WTC11 (cell line): ENCODE results near the gene PLCL2. TPM values are rescaled to one million over a fixed set of nuclear protein-coding genes. Genes with fewer than 3 reads are reported as not detected.

Experiments used
- ATAC-seq: fragments of 200-7000 bp; cut with Tn5 transposase; 2 replicates; pipeline ENCODE4 v1.10.0; 2021; ENCODE audit warnings: mild to moderate bottlenecking, moderate library complexity
- CTCF ChIA-PET: fragments of 300-600 bp; sonication (Branson Sonifier 250); formaldehyde crosslinking; loops from one replicate; lab custom pipeline; 2021; ENCODE audit warnings: antibody characterized with exemption; lab: Charles Lee
- POLR2A ChIA-PET: fragments of 350-600 bp; sonication (Branson Sonifier 250); formaldehyde crosslinking; loops from one replicate; lab custom pipeline; 2021; ENCODE audit warnings: antibody characterized with exemption; lab: Charles Lee
- DNase-seq: peaks from one replicate; pipeline ENCODE4 v3.0.0; 2021; ENCODE audit warnings: low spot score
- H3K27ac Mint-ChIP-seq: 2 replicates; pipeline ENCODE4 v1.8.0; 2021; ENCODE audit warnings: mixed read lengths
- H3K27me3 Mint-ChIP-seq: 2 replicates; pipeline ENCODE4 v1.8.0; 2021; ENCODE audit warnings: low read depth, mild to moderate bottlenecking, moderate library complexity, mixed read lengths
- H3K36me3 Mint-ChIP-seq: 2 replicates; pipeline ENCODE4 v1.8.0; 2021; ENCODE audit warnings: mixed read lengths
- H3K4me1 Mint-ChIP-seq: 2 replicates; pipeline ENCODE4 v1.8.0; 2022; ENCODE audit warnings: mixed read lengths
- H3K4me3 Mint-ChIP-seq: 2 replicates; pipeline ENCODE4 v1.8.0; 2021; ENCODE audit warnings: mild to moderate bottlenecking, moderate library complexity, mixed read lengths
- H3K9me3 Mint-ChIP-seq: 2 replicates; pipeline ENCODE4 v1.8.0; 2021; ENCODE audit warnings: mixed read lengths
- ARID4B ChIP-seq: sonication (generic); formaldehyde crosslinking; IDR thresholded peaks from 2 replicates; pipeline ENCODE4 v1.8.0; 2023; ENCODE audit warnings: missing genetic modification reagents, mild to moderate bottlenecking, borderline replicate concordance
- CDX4 ChIP-seq: fragments of 250-450 bp; sonication (Bioruptor Pico); IDR thresholded peaks from 2 replicates; pipeline ENCODE4 v1.9.0; 2021; ENCODE audit warnings: moderate library complexity, mild to moderate bottlenecking, inconsistent platforms, borderline replicate concordance
- GRHL2 ChIP-seq: fragments of 250-450 bp; sonication (Bioruptor Pico); IDR thresholded peaks from 2 replicates; pipeline ENCODE4 v1.8.0; 2022; ENCODE audit warnings: mild to moderate bottlenecking, moderate library complexity; ENCODE audit not compliant: insufficient replicate concordance, severe bottlenecking
- ZNF121 ChIP-seq: sonication (generic); formaldehyde crosslinking; IDR thresholded peaks from 2 replicates; pipeline ENCODE4 v1.8.0; 2023; ENCODE audit warnings: missing genetic modification reagents
- ZNF416 ChIP-seq: fragments of 250-450 bp; sonication (Bioruptor Pico); IDR thresholded peaks from 2 replicates; pipeline ENCODE4 v1.9.0; 2021; ENCODE audit warnings: mild to moderate bottlenecking, inconsistent platforms
- ZNF423 ChIP-seq: fragments of 250-450 bp; sonication (Bioruptor Pico); IDR thresholded peaks from 2 replicates; pipeline ENCODE4 v2.1.2; 2022; ENCODE audit warnings: mild to moderate bottlenecking, moderate library complexity
- ZNF532 ChIP-seq: fragments of 250-450 bp; sonication (Bioruptor Pico); IDR thresholded peaks from 2 replicates; pipeline ENCODE4 v1.9.0; 2021; ENCODE audit warnings: mild to moderate bottlenecking, borderline replicate concordance
- total RNA-seq: library from RNA; stranded (reverse); gene quantifications from 3 replicates; pipeline ENCODE4 v1.2.3, GENCODE V29; 2021
- TF ChIP-seq, protein P1 (sequence below): sonication (generic); formaldehyde crosslinking; IDR thresholded peaks from 2 replicates; pipeline ENCODE4 v1.8.1; 2023; ENCODE audit warnings: mild to moderate bottlenecking, missing genetic modification reagents, borderline replicate concordance
- TF ChIP-seq, protein P2 (sequence below): sonication (generic); formaldehyde crosslinking; IDR thresholded peaks from 2 replicates; pipeline ENCODE4 v1.8.1; 2022; ENCODE audit warnings: low read depth, mild to moderate bottlenecking, moderate library complexity, missing genetic modification reagents, borderline replicate concordance
- TF ChIP-seq, protein P3 (sequence below): sonication (generic); formaldehyde crosslinking; IDR thresholded peaks from 2 replicates; pipeline ENCODE4 v1.8.1; 2023; ENCODE audit warnings: mild to moderate bottlenecking, missing genetic modification reagents, moderate library complexity

Gene PLCL2
- total RNA-seq, 1 experiment from 2014 or later, result 11.8 TPM

GRCh38 chr3:16841041-16841753 is 43.6 kb upstream of the PLCL2 start (continued):
- TF ChIP-seq, protein P1, sequence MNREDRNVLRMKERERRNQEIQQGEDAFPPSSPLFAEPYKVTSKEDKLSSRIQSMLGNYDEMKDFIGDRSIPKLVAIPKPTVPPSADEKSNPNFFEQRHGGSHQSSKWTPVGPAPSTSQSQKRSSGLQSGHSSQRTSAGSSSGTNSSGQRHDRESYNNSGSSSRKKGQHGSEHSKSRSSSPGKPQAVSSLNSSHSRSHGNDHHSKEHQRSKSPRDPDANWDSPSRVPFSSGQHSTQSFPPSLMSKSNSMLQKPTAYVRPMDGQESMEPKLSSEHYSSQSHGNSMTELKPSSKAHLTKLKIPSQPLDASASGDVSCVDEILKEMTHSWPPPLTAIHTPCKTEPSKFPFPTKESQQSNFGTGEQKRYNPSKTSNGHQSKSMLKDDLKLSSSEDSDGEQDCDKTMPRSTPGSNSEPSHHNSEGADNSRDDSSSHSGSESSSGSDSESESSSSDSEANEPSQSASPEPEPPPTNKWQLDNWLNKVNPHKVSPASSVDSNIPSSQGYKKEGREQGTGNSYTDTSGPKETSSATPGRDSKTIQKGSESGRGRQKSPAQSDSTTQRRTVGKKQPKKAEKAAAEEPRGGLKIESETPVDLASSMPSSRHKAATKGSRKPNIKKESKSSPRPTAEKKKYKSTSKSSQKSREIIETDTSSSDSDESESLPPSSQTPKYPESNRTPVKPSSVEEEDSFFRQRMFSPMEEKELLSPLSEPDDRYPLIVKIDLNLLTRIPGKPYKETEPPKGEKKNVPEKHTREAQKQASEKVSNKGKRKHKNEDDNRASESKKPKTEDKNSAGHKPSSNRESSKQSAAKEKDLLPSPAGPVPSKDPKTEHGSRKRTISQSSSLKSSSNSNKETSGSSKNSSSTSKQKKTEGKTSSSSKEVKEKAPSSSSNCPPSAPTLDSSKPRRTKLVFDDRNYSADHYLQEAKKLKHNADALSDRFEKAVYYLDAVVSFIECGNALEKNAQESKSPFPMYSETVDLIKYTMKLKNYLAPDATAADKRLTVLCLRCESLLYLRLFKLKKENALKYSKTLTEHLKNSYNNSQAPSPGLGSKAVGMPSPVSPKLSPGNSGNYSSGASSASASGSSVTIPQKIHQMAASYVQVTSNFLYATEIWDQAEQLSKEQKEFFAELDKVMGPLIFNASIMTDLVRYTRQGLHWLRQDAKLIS (CRISPR knock-in tag), result no peak
- TF ChIP-seq, protein P2, sequence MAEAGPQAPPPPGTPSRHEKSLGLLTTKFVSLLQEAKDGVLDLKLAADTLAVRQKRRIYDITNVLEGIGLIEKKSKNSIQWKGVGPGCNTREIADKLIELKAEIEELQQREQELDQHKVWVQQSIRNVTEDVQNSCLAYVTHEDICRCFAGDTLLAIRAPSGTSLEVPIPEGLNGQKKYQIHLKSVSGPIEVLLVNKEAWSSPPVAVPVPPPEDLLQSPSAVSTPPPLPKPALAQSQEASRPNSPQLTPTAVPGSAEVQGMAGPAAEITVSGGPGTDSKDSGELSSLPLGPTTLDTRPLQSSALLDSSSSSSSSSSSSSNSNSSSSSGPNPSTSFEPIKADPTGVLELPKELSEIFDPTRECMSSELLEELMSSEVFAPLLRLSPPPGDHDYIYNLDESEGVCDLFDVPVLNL (CRISPR knock-in tag), result no peak
- TF ChIP-seq, protein P3, sequence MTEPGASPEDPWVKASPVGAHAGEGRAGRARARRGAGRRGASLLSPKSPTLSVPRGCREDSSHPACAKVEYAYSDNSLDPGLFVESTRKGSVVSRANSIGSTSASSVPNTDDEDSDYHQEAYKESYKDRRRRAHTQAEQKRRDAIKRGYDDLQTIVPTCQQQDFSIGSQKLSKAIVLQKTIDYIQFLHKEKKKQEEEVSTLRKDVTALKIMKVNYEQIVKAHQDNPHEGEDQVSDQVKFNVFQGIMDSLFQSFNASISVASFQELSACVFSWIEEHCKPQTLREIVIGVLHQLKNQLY, result no peak
- TF ChIP-seq GRHL2, result no peak
- no peak for TF ChIP-seq ZNF416 (CRISPR knock-in tag)
- TF ChIP-seq, all 79 proteins: peak for 0

DNA sequence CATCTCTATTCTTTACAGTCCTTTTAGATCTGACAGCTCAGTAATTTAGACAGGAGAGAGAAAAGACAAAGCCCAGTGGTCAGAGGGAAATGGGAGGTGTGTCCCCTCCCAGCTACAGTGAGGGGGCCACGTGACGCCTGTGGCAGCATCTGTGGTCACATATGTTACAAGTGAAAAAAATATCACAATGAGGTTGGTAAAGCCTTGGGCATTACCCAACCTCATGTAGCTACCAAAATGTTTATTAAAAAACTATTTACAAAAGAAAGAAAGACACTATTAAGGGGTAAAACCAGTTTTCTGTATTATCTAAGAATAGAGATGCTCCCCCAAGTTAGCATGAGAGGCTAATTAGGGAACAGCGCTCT is 42.9 kb upstream of the PLCL2 start:
- Mint-ChIP-seq H3K4me3 (no peak overlapping the region), H3K27ac (no peak overlapping the region), H3K27me3 (no peaks in the 10 kb centered on the region), H3K9me3 (no peaks in the 10 kb centered on the region), H3K36me3 (no peaks in the 10 kb centered on the region), H3K4me1 (peaks cover 47% of the 10 kb centered on the region)
- POLR2A ChIA-PET, result no interaction called here
- CTCF ChIA-PET, result interaction anchor here (2.6 to 3.3 kb wide), 2 partner anchors 14 to 42 kb away, joined by 10 to 14 read pairs; no protein-coding TSS in a partner anchor
- no peak for ATAC-seq
- TF ChIP-seq ARID4B (CRISPR knock-in tag), result no peak
- DNase-seq, result no peak

DNA sequence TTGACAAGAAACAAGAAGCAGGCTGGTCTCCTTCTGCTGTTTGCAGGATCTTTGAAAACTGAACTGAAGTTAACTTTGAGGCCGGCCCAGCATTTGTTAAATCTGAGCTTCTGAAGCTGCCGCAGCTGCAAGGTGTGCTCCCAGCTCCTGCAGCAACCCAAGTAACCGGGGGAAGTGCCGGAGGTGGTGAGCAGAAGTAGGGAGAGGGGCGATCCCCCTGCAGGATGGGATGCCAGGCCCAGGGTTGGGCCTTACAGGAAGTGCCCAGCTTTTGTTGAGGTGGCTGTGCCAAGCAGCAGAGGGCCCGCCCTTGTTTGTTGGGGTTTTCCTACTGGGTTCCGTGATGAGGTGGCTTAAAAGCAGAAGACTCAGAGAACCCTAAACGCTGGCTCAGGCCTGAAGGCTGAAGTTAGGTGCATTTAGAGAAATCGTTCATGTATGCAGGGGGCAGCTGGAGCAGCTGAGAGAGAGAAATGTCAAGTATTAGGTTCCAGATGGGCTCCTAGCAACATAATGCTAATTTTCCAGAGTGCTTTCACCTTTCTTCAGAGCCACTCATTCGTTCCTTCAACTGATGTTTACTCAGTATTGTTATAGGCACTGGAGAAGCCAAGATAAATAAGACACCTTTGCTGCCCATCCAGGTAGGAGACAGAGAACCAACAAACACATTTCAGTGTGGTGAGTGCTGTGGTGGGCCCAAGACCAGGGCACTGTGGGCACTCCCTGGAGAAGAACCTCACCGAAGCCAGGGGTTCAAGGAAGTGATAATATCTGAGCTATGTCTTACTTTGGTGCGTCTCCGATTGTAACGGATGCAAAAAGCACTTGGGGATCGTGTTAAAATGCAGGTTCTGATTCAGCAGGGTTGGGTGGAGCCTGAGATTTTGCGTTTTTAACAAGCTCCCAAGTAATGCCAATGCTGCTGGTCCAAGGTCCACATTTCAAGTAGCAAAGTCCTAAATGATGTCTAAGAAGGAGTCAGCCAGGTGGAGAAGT is 42.2 kb upstream of the PLCL2 start:
- Mint-ChIP-seq H3K9me3 (no peaks in the 10 kb centered on the region), H3K27ac (peak overlapping the region; percentile 34; the same call in 1 of the 2 replicates), H3K4me1 (peaks cover 41% of the 10 kb centered on the region), H3K4me3 (no peak overlapping the region), H3K27me3 (no peaks in the 10 kb centered on the region), H3K36me3 (no peaks in the 10 kb centered on the region)
- DNase-seq, result peak; percentile 16
- POLR2A ChIA-PET, result no interaction called here
- CTCF ChIA-PET, result interaction anchor here (2.6 to 3.3 kb wide), 2 partner anchors 14 to 41 kb away, joined by 10 to 14 read pairs; no protein-coding TSS in a partner anchor
- peak; percentile 74 for ATAC-seq
- TF ChIP-seq ZNF423 (no peak), CDX4 (CRISPR knock-in tag) (no peak), ZNF532 (CRISPR knock-in tag) (no peak), ZNF121 (no peak)
